ENCODE data around the gene SAMD10. TPM values are rescaled to one million over a fixed set of nuclear protein-coding genes. Genes with fewer than 3 reads are reported as not detected.

The SAMD10 gene
- total RNA-seq, 2 donors from 2014 or later = 3.1 to 3.7 TPM

GRCh38 chr20:63937596-63937995 is 41.8 kb downstream of the SAMD10 start:
- Histone ChIP-seq H3K4me3 (no peak overlapping the region), H3K9me3 (no peaks in the 10 kb centered on the region), H3K27ac (no peak overlapping the region), H3K4me1 (peaks cover 0 to 17% of the 10 kb centered on the region in 2 donors), H3K36me3 (peaks cover 63% of the 10 kb centered on the region), H3K27me3 (no peaks in the 10 kb centered on the region)
- no peak for DNase-seq (ENCODE audit: low spot score)
- no peak for TF ChIP-seq CTCF (IDR thresholded peaks at IDR 0.05)

- no peak for DNase-seq (ENCODE audit: low spot score)
- Histone ChIP-seq H3K4me1 (peaks cover 0 to 13% of the 10 kb centered on the region in 2 donors), H3K27me3 (no peaks in the 10 kb centered on the region), H3K27ac (no peak overlapping the region), H3K9me3 (no peaks in the 10 kb centered on the region), H3K4me3 (no peak overlapping the region), H3K36me3 (peaks cover 71% of the 10 kb centered on the region)
- no peak for TF ChIP-seq CTCF (IDR thresholded peaks at IDR 0.05)
Observed at GRCh38 chr20:63935447-63935846, 44.0 kb downstream of the SAMD10 start.

DNA sequence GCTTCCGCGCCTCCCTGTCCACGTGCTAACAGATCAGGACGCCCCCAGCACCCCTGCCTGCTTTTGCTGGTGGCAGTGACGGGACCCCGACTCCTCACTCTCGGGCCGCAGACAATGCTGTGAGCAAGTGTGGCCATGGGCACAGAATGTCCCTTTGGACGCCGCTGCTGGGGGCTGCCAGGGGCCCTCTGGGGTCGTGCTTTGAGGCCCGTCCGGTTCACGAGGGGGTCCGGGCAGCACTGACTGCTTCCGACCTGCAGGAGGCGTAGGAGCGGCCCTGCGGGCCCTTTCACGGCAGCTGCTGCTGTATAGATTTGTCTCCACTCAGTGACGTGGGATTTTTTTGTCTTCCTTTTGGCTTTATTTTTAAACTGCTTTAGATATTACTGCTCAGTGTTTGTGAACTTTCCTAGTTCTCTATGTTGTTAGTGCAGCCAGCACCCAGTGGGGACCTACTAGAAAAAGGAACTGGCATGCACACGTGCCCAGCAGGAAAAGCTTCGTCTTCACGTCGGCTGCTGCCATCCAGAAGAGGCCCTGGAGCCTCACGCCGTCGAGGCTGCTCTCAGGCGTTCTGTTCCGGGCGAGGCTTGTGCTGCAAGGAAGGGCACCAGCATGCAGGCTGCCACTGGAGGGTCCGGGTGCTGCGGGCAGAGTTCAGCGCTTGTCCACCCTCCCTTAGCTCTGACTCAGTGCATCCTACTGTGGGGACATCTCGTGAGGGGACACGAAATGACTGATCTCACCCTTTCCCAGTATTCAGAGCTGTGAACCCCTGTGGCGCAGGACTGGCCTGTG is 45.0 kb downstream of the SAMD10 start:
- no peaks in the 10 kb centered on the region for H3K9me3 ChIP-seq
- TF ChIP-seq CTCF (IDR thresholded peaks at IDR 0.05) = peak in 1 of 2 donors; percentile 40
- DNase-seq (ENCODE audit: low spot score) = no peak
- H3K27me3 ChIP-seq = no peaks in the 10 kb centered on the region
- peaks cover 0 to 16% of the 10 kb centered on the region in 2 donors for H3K4me1 ChIP-seq
- peaks cover 69% of the 10 kb centered on the region for H3K36me3 ChIP-seq
- H3K4me3 ChIP-seq = no peak overlapping the region
- H3K27ac ChIP-seq = peak overlapping the region in 1 of 2 donors; percentile 36

DNA sequence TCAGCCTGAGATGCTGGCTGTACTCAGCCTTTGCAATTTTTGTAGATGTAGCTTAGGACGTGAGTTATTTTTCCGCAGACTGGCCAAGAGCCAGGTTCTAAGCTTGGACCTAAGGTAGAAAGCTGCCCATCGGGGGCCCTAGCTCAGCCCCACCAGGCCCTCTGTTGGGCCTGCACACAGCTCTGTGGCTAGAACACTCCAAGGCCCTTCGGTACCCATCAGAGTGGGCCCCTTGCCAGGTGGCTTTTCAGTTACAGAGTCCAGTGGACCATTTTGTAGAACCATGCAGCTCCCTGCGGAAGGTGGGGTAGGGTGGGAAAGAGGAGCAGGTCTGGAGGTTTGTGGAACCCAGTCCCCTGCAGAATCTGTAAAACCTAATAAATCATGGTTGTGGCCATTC is 45.8 kb downstream of the SAMD10 start:
- H3K4me1 ChIP-seq = peaks cover 0 to 16% of the 10 kb centered on the region in 2 donors
- no peak for DNase-seq (ENCODE audit: low spot score)
- H3K27me3 ChIP-seq = no peaks in the 10 kb centered on the region
- no peak for TF ChIP-seq CTCF (IDR thresholded peaks at IDR 0.05)
- H3K9me3 ChIP-seq = no peaks in the 10 kb centered on the region
- peaks cover 69% of the 10 kb centered on the region for H3K36me3 ChIP-seq
- H3K4me3 ChIP-seq = no peak overlapping the region
- H3K27ac ChIP-seq = peak overlapping the region in 1 of 2 donors; percentile 36

GRCh38 chr20:63932606-63933160 is 46.8 kb downstream of the SAMD10 start:
- no peaks in the 10 kb centered on the region for H3K27me3 ChIP-seq
- no peak for DNase-seq (ENCODE audit: low spot score)
- peaks cover 68% of the 10 kb centered on the region for H3K36me3 ChIP-seq
- H3K9me3 ChIP-seq = no peaks in the 10 kb centered on the region
- peak overlapping the region in 1 of 2 donors; percentile 36 for H3K27ac ChIP-seq
- no peak for TF ChIP-seq CTCF (IDR thresholded peaks at IDR 0.05)
- H3K4me1 ChIP-seq = peaks cover 0 to 16% of the 10 kb centered on the region in 2 donors
- H3K4me3 ChIP-seq = no peak overlapping the region
